Measurements from ENCODE around the gene ITFG1.

GRCh38 chr16:47182318-47182717 lies 278.5 kb downstream of the ITFG1 start:
- TF ChIP-seq CTCF (IDR thresholded peaks at IDR 0.05) (no peak), POLR2A (IDR thresholded peaks at IDR 0.05) (no peak)

All from testis (tissue), 2 donors.